ENCODE results near the gene OPCML. TPM values are rescaled to one million over a fixed set of nuclear protein-coding genes. Genes with fewer than 3 reads are reported as not detected.

OPCML gene
- total RNA-seq, 1 experiment from 2014 or later: not detected

GRCh38 chr11:132782102-132782501 is 750.2 kb downstream of the OPCML start:
- Histone ChIP-seq H3K27me3 (ENCODE audit: low read length) (no peaks in the 10 kb centered on the region), H3K9me2 (replicated peaks; ENCODE audit: low read length) (no peaks in the 10 kb centered on the region), H3K9me3 (ENCODE audit: low read length) (peaks cover 17% of the 10 kb centered on the region; the same call in 1 of the 2 replicates), H3K79me2 (ENCODE audit: low read length) (no peaks in the 10 kb centered on the region), H3K36me3 (ENCODE audit: low read depth, low read length) (no peaks in the 10 kb centered on the region), H3K4me2 (ENCODE audit: low read length) (no peak overlapping the region), H3K4me3 (ENCODE audit: low read length) (no peak overlapping the region), H4K20me1 (ENCODE audit: low read length) (no peaks in the 10 kb centered on the region), H3K9ac (ENCODE audit: low read length) (no peak overlapping the region), H3K4me1 (ENCODE audit: insufficient read depth, low read length) (no peaks in the 10 kb centered on the region), H2AFZ (ENCODE audit: low read length) (no peak overlapping the region), H3K27ac (ENCODE audit: low read length) (no peak overlapping the region), H3F3A (ENCODE audit: low read length, unreplicated experiment) (no peaks in the 10 kb centered on the region)
- DNase-seq (no peak), ATAC-seq (no peak)
- TF ChIP-seq EZH2phosphoT487 (IDR thresholded peaks at IDR 0.05; ENCODE audit: borderline replicate concordance, low read length): no peak
- no peak for TF ChIP-seq CTCF (conservative IDR thresholded peaks at IDR 0.05; ENCODE audit: low read depth, low read length)
- TF ChIP-seq EZH2 (IDR thresholded peaks at IDR 0.05; ENCODE audit: low read length, unreplicated experiment): no peak
- intact Hi-C loops (cut with micrococcal nuclease): no loop called here
- CTCF ChIA-PET: no interaction called here
- POLR2A ChIA-PET (ENCODE audit: unreplicated experiment): no interaction called here
- BruUV-seq (replicated peaks): no TSS peak

GRCh38 chr11:132780046-132780445 is 752.3 kb downstream of the OPCML start:
- H3K4me3 ChIP-seq (ENCODE audit: low read length): no peak overlapping the region
- H2AFZ ChIP-seq (ENCODE audit: low read length): no peak overlapping the region
- no peaks in the 10 kb centered on the region for H3K4me1 ChIP-seq (ENCODE audit: insufficient read depth, low read length)
- H3K79me2 ChIP-seq (ENCODE audit: low read length): no peaks in the 10 kb centered on the region
- CTCF ChIA-PET: no interaction called here
- POLR2A ChIA-PET (ENCODE audit: unreplicated experiment): no interaction called here
- TF ChIP-seq CTCF (conservative IDR thresholded peaks at IDR 0.05; ENCODE audit: low read depth, low read length) (no peak), EZH2phosphoT487 (IDR thresholded peaks at IDR 0.05; ENCODE audit: borderline replicate concordance, low read length) (no peak), EZH2 (IDR thresholded peaks at IDR 0.05; ENCODE audit: low read length, unreplicated experiment) (no peak)
- H3K4me2 ChIP-seq (ENCODE audit: low read length): no peak overlapping the region
- H3K27ac ChIP-seq (ENCODE audit: low read length): no peak overlapping the region
- intact Hi-C loops (cut with micrococcal nuclease): no loop called here
- no peaks in the 10 kb centered on the region for H3K9me2 ChIP-seq (replicated peaks; ENCODE audit: low read length)
- H3K36me3 ChIP-seq (ENCODE audit: low read depth, low read length): no peaks in the 10 kb centered on the region
- ATAC-seq: no peak
- BruUV-seq (replicated peaks): no TSS peak
- H3K27me3 ChIP-seq (ENCODE audit: low read length): no peaks in the 10 kb centered on the region
- no peak for DNase-seq
- H3K9me3 ChIP-seq (ENCODE audit: low read length): 0 out of 2 replicates have a peak, but pooled peaks cover 7% of the 10 kb centered on the region
- H3F3A ChIP-seq (ENCODE audit: low read length, unreplicated experiment): no peaks in the 10 kb centered on the region
- no peak overlapping the region for H3K9ac ChIP-seq (ENCODE audit: low read length)
- no peaks in the 10 kb centered on the region for H4K20me1 ChIP-seq (ENCODE audit: low read length)

- H2AFZ ChIP-seq (ENCODE audit: low read length): no peak overlapping the region
- H4K20me1 ChIP-seq (ENCODE audit: low read length): no peaks in the 10 kb centered on the region
- DNase-seq (no peak), ATAC-seq (no peak)
- H3K9me3 ChIP-seq (ENCODE audit: low read length): 0 out of 2 replicates have a peak, but pooled peaks cover 7% of the 10 kb centered on the region
- H3K9ac ChIP-seq (ENCODE audit: low read length): no peak overlapping the region
- H3K27ac ChIP-seq (ENCODE audit: low read length): no peak overlapping the region
- intact Hi-C loops (cut with micrococcal nuclease): no loop called here
- H3K4me1 ChIP-seq (ENCODE audit: insufficient read depth, low read length): no peaks in the 10 kb centered on the region
- no peak overlapping the region for H3K4me2 ChIP-seq (ENCODE audit: low read length)
- no peak for TF ChIP-seq CTCF (conservative IDR thresholded peaks at IDR 0.05; ENCODE audit: low read depth, low read length)
- no peaks in the 10 kb centered on the region for H3K27me3 ChIP-seq (ENCODE audit: low read length)
- POLR2A ChIA-PET (ENCODE audit: unreplicated experiment): no interaction called here
- no peak overlapping the region for H3K4me3 ChIP-seq (ENCODE audit: low read length)
- no peaks in the 10 kb centered on the region for H3K9me2 ChIP-seq (replicated peaks; ENCODE audit: low read length)
- CTCF ChIA-PET: no interaction called here
- H3K79me2 ChIP-seq (ENCODE audit: low read length): no peaks in the 10 kb centered on the region
- no TSS peak for BruUV-seq (replicated peaks)
- no peaks in the 10 kb centered on the region for H3F3A ChIP-seq (ENCODE audit: low read length, unreplicated experiment)
- no peaks in the 10 kb centered on the region for H3K36me3 ChIP-seq (ENCODE audit: low read depth, low read length)
Measured at GRCh38 chr11:132779497-132779896, 752.8 kb downstream of the OPCML start.

Data from PC-3 (cell line).